CD4-positive, alpha-beta T cell treated with Interleukin-6 at 100 ng/mL for 8 hours (primary cell): ENCODE results near the gene POLG.
A peak's percentile ranks its signal among the peaks of the same experiment; 100 is the strongest.

Experiments
- DNase-seq: peaks from one replicate; pipeline ENCODE4 v3.0.0-alpha.2; 2020; ENCODE audit warnings: mixed read lengths, low spot score

Gene POLG

GRCh38 chr15:89334510-89335297 is at the start of gene POLG:
Gene POLG, minus strand, starts transcription at chr15:89334824. Its CDS starts 1,070 bp downstream, at chr15:89333754.
- DNase-seq, result peak; percentile 99

- no peak for DNase-seq
These were observed 49.6 kb upstream of the POLG start for GRCh38 chr15:89384176-89384604.

- DNase-seq, result no peak
These were observed 48.9 kb upstream of the POLG start for GRCh38 chr15:89383365-89384175.

- no peak for DNase-seq
These were observed 47.5 kb upstream of the POLG start for GRCh38 chr15:89381888-89382686.

- no peak for DNase-seq
These were observed 46.7 kb upstream of the POLG start for GRCh38 chr15:89381331-89381730.

- no peak for DNase-seq
These were observed 45.2 kb upstream of the POLG start for GRCh38 chr15:89379818-89380217.

- DNase-seq, result no peak
These were observed 44.6 kb upstream of the POLG start for GRCh38 chr15:89379251-89379695.

GRCh38 chr15:89378296-89379151 is 43.9 kb upstream of the POLG start:
- DNase-seq, result no peak

- DNase-seq, result no peak
These were observed 43.2 kb upstream of the POLG start for GRCh38 chr15:89377842-89378295.

GRCh38 chr15:89377024-89377841 is 42.6 kb upstream of the POLG start:
- no peak for DNase-seq

- DNase-seq, result no peak
These were observed 41.8 kb upstream of the POLG start for GRCh38 chr15:89376388-89376787.

GRCh38 chr15:89375093-89376005 is 40.7 kb upstream of the POLG start:
- no peak for DNase-seq

GRCh38 chr15:89374086-89374981 is 39.7 kb upstream of the POLG start:
- DNase-seq, result no peak

GRCh38 chr15:89372069-89372935 is 37.7 kb upstream of the POLG start:
- DNase-seq, result no peak

GRCh38 chr15:89371228-89372044 is 36.8 kb upstream of the POLG start:
- DNase-seq, result no peak

GRCh38 chr15:89370978-89371227 is 36.3 kb upstream of the POLG start:
- DNase-seq, result no peak
